HepG2 (cell line): ENCODE results near the gene PATE4. TPM values are rescaled to one million over a fixed set of nuclear protein-coding genes. Genes with fewer than 3 reads are reported as not detected.

ENCODE experiments used
- ATAC-seq: fragments of 200-7000 bp; cut with Tn5 transposase; 3 replicates; pipeline ENCODE4 v1.9.1; 2020; ENCODE audit warnings: mild to moderate bottlenecking, moderate library complexity
- BruUV-seq: library from RNA; stranded (reverse); fragments of 400-500 nt; replicated peaks from 2 replicates; lab custom pipeline; 2021; lab: Mats Ljungman, UMichigan
- CTCF ChIA-PET: fragments of 300-600 bp; formaldehyde crosslinking; extraction: SDS; loops from one replicate; lab custom pipeline; 2021; ENCODE audit warnings: low total read pairs, inconsistent platforms, low intra/inter-chr PET ratio; lab: Yijun Ruan, JAX
- POLR2A ChIA-PET: fragments of 350-600 bp; sonication (Branson Sonifier 250); formaldehyde crosslinking; loops from one replicate; lab custom pipeline; 2020; ENCODE audit warnings: antibody characterized with exemption, inconsistent platforms; lab: Yijun Ruan, JAX
- DNase-seq: peaks from one replicate; pipeline ENCODE4 v3.0.0-alpha.2; 2015; ENCODE audit warnings: low spot score
- FAIRE-seq: peaks from 3 replicates; lab custom pipeline; 2011; peaks lifted over from hg19 to GRCh38; lab: Jason Lieb, UNC
- H2AFZ ChIP-seq: one replicate; pipeline ENCODE4 v1.6.1; 2011; ENCODE audit warnings: low read length, inconsistent platforms
- H3K27ac ChIP-seq: fragments of 300-600 bp; 3 replicates; pipeline ENCODE4 v1.8.0; 2011; ENCODE audit warnings: mixed run types, mild to moderate bottlenecking, mixed read lengths, low read length, inconsistent platforms; ENCODE audit not compliant: insufficient read depth; ENCODE audit errors: extremely low read length
- H3K27me3 ChIP-seq, 2 experiments: fragments of 200-600 bp in 1 of 2; 2 replicates in 1 of 2; 3 replicates in 1 of 2; pipeline versions ENCODE4 v1.6.0 to v1.8.0; 2011; ENCODE audit warnings: low read length in 2 of 2, mild to moderate bottlenecking in 2 of 2, moderate library complexity in 2 of 2, inconsistent platforms in 1 of 2; ENCODE audit not compliant: insufficient read depth in 2 of 2, control insufficient read depth in 1 of 2
- H3K36me3 ChIP-seq, 2 experiments: fragments of 200-600 bp in 1 of 2; replicated peaks in 1 of 2; 2 replicates in 1 of 2; 3 replicates in 1 of 2; pipeline versions ENCODE4 v1.5.1 to v1.8.0; 2011; ENCODE audit warnings: low read length in 2 of 2, inconsistent platforms in 1 of 2; ENCODE audit not compliant: insufficient read depth in 2 of 2, control insufficient read depth in 1 of 2
- H3K4me1 ChIP-seq: 2 replicates; pipeline ENCODE4 v1.5.1; 2012; ENCODE audit warnings: low read length, inconsistent platforms; ENCODE audit not compliant: insufficient read depth
- H3K4me2 ChIP-seq: 2 replicates; pipeline ENCODE4 v1.6.0; 2011; ENCODE audit warnings: low read depth, low read length, inconsistent platforms
- H3K4me3 ChIP-seq, 3 experiments: fragments of 200-600 bp in 1 of 3; sonication (generic), shearing (Covaris generic) in 1 of 3; replicated peaks in 1 of 3; 2 replicates each; pipeline ENCODE4 v1.5.1; 2011 to 2016; ENCODE audit warnings: low read length in 3 of 3, inconsistent platforms in 2 of 3, low read depth in 2 of 3, mild to moderate bottlenecking in 2 of 3, control low read depth in 1 of 3, mixed read lengths in 1 of 3; ENCODE audit not compliant: insufficient read depth in 1 of 3
- H3K79me2 ChIP-seq: one replicate; pipeline ENCODE4 v1.6.1; 2011; ENCODE audit warnings: low read length, inconsistent platforms; ENCODE audit not compliant: insufficient read depth
- H3K9ac ChIP-seq: 2 replicates; pipeline ENCODE4 v1.6.0; 2011; ENCODE audit warnings: mild to moderate bottlenecking, low read depth, low read length, inconsistent platforms; ENCODE audit not compliant: insufficient read depth
- H3K9me3 ChIP-seq: 2 replicates; pipeline ENCODE4 v1.5.1; 2012; ENCODE audit warnings: mild to moderate bottlenecking, low read length
- H4K20me1 ChIP-seq: 2 replicates; pipeline ENCODE4 v1.6.0; 2011; ENCODE audit warnings: inconsistent platforms, mild to moderate bottlenecking, low read length, moderate library complexity; ENCODE audit not compliant: insufficient read depth
- HNRNPLL ChIP-seq: fragments of 200-400 bp; formaldehyde crosslinking; IDR thresholded peaks from 2 replicates; pipeline ENCODE4 v1.6.1; 2017; ENCODE audit warnings: mild to moderate bottlenecking, low read depth, low read length; ENCODE audit not compliant: poor library complexity, severe bottlenecking
- KAT7 ChIP-seq: IDR thresholded peaks from 2 replicates; pipeline ENCODE4 v1.6.1; 2018; ENCODE audit warnings: borderline replicate concordance, missing compliant biosample characterization
- MIXL1 ChIP-seq: IDR thresholded peaks from 2 replicates; pipeline ENCODE4 v1.6.1; 2016
- TBX3 ChIP-seq: fragments of 450-650 bp; IDR thresholded peaks from 2 replicates; pipeline ENCODE4 v1.6.1; 2017; ENCODE audit warnings: antibody characterized with exemption, mild to moderate bottlenecking, inconsistent platforms, borderline replicate concordance
- THAP11 ChIP-seq: IDR thresholded peaks from 2 replicates; pipeline ENCODE4 v1.6.1; 2016; ENCODE audit warnings: missing biosample characterization, missing genetic modification reagents
- WGBS: methylation state at CpG from one replicate; pipeline ENCODE4 v1.1.6; 2017; ENCODE audit warnings: low lambda C conversion rate; 5-methylcytosine and 5-hydroxymethylcytosine counted together
- in situ Hi-C: cut with HindIII; loops from 2 replicates; pipeline ENCODE4 v1.10.0; 2017; ENCODE audit warnings: low pct_unique_long_range_greater_than_20kb; ENCODE audit not compliant: extremely low pct_ligation_motif_present
- intact Hi-C: fragments of 100-400 bp; cut with micrococcal nuclease; formaldehyde crosslinking; loops from one replicate; pipeline ENCODE4 v1.10.0; 2022; ENCODE audit not compliant: unreplicated experiment
- polyA plus RNA-seq, 8 experiments: library from polyadenylated mRNA; depleted of rRNA in 3 of 8; stranded (reverse) in 7 of 8; unstranded in 1 of 8; fragments of >200 nt; fragmentation: Illumina TruSeq in 4 of 8; extraction: Trizol in 4 of 8; gene quantifications; 2 replicates each; pipeline versions ENCODE4 v1.2.1 to v1.2.3, GENCODE V29; 2011 to 2016; ENCODE audit warnings: low read depth in 4 of 8, missing spikeins in 1 of 8, mixed read lengths in 1 of 8; ENCODE audit not compliant: insufficient read depth in 1 of 8
- total RNA-seq, 5 experiments: library from RNA; depleted of rRNA; stranded (reverse); fragments of >200 nt; fragmentation: Illumina TruSeq; extraction: Trizol; gene quantifications; 2 replicates each; pipeline ENCODE4 v1.2.3, GENCODE V29; 2016; ENCODE audit warnings: low read depth in 1 of 5
- TF ChIP-seq, protein P1 (sequence below): sonication (generic); formaldehyde crosslinking; IDR thresholded peaks from 2 replicates; pipeline ENCODE4 v1.5.1; 2020; ENCODE audit warnings: mild to moderate bottlenecking, missing genetic modification reagents, moderate library complexity
- TF ChIP-seq, protein P2 (sequence below): sonication (generic); formaldehyde crosslinking; IDR thresholded peaks from 2 replicates; pipeline ENCODE4 v1.9.0; 2022; ENCODE audit warnings: low read depth, missing genetic modification reagents
- TF ChIP-seq, protein P3 (sequence below): sonication (generic); formaldehyde crosslinking; IDR thresholded peaks from 2 replicates; pipeline ENCODE4 v1.4.0; 2020; ENCODE audit warnings: low read depth, mild to moderate bottlenecking, missing genetic modification reagents
- TF ChIP-seq, protein P4 (sequence below): IDR thresholded peaks from 2 replicates; pipeline ENCODE4 v1.6.1; 2012; ENCODE audit warnings: low read length, improper control_type of control experiment
- TF ChIP-seq, protein P5 (sequence below): sonication (generic); formaldehyde crosslinking; IDR thresholded peaks from 2 replicates; pipeline ENCODE4 v1.8.0; 2022; ENCODE audit warnings: mild to moderate bottlenecking, missing genetic modification reagents; ENCODE audit not compliant: insufficient replicate concordance

PATE4 gene
- total and polyA plus RNA-seq, 2 of the 13 experiments (the other 11 are each of a cell fraction or from before 2014, with no cell fraction given), result not detected

DNA sequence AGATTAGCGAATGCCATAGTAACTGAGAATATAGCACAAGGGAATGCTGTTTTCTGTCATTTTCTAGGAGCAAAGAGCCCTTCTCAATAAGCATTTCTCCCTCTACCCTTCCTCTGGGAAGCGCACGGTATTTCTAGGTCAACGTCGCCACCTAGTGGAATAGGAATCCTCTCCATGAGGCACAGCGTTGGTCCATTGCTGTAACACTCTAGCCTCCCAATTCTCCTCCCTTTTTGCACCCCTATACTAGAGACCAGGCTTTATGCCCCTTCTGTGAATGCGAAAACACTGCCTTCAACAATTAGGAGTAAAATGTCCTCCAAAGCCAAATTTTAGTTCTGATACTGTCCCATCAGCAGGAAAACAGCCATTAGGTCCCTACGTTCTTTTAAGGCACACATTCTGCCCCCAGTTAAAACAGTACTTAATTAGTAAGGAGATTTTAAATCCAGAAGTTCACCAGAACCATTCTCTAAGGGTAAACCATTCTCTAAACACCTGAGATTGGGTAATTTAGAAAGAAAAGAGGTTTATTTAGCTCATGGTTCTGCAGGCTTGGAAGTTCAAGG, 41.5 kb downstream of the PATE4 start:
- H3K27me3 ChIP-seq, result 0 out of 5 replicates have a peak, but pooled peaks cover 0 to 5% of the 10 kb centered on the region in 2 experiments
- peaks cover 10% of the 10 kb centered on the region for H3K4me1 ChIP-seq
- no TSS peak for BruUV-seq
- H3K27ac ChIP-seq, result no peak overlapping the region
- in situ Hi-C loops, result loop anchor here (5.0 to 10.0 kb wide), 4 partner anchors 150 to 450 kb away; partner anchors contain the start of gene CHEK1
- peak; percentile 97 for ATAC-seq
- no peaks in the 10 kb centered on the region for H4K20me1 ChIP-seq
- ChIA-PET CTCF (interaction anchor here (0.5 to 1.9 kb wide), 4 partner anchors 36 to 451 kb away, joined by 3 to 7 read pairs (median 4); no protein-coding TSS in a partner anchor), POLR2A (no interaction called here)
- peak; percentile 69 for DNase-seq
- H3K36me3 ChIP-seq, result no peaks in the 10 kb centered on the region
- peak overlapping the region; percentile 64 for H3K4me2 ChIP-seq
- no peaks in the 10 kb centered on the region for H3K79me2 ChIP-seq
- peak; percentile 90 for FAIRE-seq
- intact Hi-C loops, result loop anchor here (5.0 kb wide), 1 partner anchor 912 kb away; no protein-coding TSS in a partner anchor
- 6% methylated on average over 8 of the region's 8 CpGs for WGBS
- H2AFZ ChIP-seq, result no peak overlapping the region
- H3K9me3 ChIP-seq, result no peaks in the 10 kb centered on the region
- H3K9ac ChIP-seq, result no peak overlapping the region
- H3K4me3 ChIP-seq, result peak overlapping the region in 2 of 3 experiments; percentile 19 to 36; a peak in 3 of 6 replicates
- TF ChIP-seq, protein P1, sequence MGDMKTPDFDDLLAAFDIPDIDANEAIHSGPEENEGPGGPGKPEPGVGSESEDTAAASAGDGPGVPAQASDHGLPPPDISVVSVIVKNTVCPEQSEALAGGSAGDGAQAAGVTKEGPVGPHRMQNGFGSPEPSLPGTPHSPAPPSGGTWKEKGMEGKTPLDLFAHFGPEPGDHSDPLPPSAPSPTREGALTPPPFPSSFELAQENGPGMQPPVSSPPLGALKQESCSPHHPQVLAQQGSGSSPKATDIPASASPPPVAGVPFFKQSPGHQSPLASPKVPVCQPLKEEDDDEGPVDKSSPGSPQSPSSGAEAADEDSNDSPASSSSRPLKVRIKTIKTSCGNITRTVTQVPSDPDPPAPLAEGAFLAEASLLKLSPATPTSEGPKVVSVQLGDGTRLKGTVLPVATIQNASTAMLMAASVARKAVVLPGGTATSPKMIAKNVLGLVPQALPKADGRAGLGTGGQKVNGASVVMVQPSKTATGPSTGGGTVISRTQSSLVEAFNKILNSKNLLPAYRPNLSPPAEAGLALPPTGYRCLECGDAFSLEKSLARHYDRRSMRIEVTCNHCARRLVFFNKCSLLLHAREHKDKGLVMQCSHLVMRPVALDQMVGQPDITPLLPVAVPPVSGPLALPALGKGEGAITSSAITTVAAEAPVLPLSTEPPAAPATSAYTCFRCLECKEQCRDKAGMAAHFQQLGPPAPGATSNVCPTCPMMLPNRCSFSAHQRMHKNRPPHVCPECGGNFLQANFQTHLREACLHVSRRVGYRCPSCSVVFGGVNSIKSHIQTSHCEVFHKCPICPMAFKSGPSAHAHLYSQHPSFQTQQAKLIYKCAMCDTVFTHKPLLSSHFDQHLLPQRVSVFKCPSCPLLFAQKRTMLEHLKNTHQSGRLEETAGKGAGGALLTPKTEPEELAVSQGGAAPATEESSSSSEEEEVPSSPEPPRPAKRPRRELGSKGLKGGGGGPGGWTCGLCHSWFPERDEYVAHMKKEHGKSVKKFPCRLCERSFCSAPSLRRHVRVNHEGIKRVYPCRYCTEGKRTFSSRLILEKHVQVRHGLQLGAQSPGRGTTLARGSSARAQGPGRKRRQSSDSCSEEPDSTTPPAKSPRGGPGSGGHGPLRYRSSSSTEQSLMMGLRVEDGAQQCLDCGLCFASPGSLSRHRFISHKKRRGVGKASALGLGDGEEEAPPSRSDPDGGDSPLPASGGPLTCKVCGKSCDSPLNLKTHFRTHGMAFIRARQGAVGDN (CRISPR knock-in tag), result no peak
- TF ChIP-seq, protein P2, sequence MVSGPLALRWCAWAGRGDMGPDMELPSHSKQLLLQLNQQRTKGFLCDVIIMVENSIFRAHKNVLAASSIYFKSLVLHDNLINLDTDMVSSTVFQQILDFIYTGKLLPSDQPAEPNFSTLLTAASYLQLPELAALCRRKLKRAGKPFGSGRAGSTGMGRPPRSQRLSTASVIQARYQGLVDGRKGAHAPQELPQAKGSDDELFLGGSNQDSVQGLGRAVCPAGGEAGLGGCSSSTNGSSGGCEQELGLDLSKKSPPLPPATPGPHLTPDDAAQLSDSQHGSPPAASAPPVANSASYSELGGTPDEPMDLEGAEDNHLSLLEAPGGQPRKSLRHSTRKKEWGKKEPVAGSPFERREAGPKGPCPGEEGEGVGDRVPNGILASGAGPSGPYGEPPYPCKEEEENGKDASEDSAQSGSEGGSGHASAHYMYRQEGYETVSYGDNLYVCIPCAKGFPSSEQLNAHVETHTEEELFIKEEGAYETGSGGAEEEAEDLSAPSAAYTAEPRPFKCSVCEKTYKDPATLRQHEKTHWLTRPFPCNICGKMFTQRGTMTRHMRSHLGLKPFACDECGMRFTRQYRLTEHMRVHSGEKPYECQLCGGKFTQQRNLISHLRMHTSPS (CRISPR knock-in tag), result no peak
- TF ChIP-seq THAP11 (CRISPR knock-in tag), result peak; percentile 37; the same call in 1 of the 2 replicates
- TF ChIP-seq, protein P3, sequence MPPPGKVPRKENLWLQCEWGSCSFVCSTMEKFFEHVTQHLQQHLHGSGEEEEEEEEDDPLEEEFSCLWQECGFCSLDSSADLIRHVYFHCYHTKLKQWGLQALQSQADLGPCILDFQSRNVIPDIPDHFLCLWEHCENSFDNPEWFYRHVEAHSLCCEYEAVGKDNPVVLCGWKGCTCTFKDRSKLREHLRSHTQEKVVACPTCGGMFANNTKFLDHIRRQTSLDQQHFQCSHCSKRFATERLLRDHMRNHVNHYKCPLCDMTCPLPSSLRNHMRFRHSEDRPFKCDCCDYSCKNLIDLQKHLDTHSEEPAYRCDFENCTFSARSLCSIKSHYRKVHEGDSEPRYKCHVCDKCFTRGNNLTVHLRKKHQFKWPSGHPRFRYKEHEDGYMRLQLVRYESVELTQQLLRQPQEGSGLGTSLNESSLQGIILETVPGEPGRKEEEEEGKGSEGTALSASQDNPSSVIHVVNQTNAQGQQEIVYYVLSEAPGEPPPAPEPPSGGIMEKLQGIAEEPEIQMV (CRISPR knock-in tag), result no peak
- TF ChIP-seq TBX3, result no peak
- TF ChIP-seq KAT7 (CRISPR knock-in tag), result no peak
- TF ChIP-seq, protein P4, sequence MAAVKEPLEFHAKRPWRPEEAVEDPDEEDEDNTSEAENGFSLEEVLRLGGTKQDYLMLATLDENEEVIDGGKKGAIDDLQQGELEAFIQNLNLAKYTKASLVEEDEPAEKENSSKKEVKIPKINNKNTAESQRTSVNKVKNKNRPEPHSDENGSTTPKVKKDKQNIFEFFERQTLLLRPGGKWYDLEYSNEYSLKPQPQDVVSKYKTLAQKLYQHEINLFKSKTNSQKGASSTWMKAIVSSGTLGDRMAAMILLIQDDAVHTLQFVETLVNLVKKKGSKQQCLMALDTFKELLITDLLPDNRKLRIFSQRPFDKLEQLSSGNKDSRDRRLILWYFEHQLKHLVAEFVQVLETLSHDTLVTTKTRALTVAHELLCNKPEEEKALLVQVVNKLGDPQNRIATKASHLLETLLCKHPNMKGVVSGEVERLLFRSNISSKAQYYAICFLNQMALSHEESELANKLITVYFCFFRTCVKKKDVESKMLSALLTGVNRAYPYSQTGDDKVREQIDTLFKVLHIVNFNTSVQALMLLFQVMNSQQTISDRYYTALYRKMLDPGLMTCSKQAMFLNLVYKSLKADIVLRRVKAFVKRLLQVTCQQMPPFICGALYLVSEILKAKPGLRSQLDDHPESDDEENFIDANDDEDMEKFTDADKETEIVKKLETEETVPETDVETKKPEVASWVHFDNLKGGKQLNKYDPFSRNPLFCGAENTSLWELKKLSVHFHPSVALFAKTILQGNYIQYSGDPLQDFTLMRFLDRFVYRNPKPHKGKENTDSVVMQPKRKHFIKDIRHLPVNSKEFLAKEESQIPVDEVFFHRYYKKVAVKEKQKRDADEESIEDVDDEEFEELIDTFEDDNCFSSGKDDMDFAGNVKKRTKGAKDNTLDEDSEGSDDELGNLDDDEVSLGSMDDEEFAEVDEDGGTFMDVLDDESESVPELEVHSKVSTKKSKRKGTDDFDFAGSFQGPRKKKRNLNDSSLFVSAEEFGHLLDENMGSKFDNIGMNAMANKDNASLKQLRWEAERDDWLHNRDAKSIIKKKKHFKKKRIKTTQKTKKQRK, result no peak
- TF ChIP-seq, protein P5, sequence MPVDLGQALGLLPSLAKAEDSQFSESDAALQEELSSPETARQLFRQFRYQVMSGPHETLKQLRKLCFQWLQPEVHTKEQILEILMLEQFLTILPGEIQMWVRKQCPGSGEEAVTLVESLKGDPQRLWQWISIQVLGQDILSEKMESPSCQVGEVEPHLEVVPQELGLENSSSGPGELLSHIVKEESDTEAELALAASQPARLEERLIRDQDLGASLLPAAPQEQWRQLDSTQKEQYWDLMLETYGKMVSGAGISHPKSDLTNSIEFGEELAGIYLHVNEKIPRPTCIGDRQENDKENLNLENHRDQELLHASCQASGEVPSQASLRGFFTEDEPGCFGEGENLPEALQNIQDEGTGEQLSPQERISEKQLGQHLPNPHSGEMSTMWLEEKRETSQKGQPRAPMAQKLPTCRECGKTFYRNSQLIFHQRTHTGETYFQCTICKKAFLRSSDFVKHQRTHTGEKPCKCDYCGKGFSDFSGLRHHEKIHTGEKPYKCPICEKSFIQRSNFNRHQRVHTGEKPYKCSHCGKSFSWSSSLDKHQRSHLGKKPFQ (CRISPR knock-in tag), result no peak
- TF ChIP-seq HNRNPLL, result no peak
- TF ChIP-seq MIXL1 (CRISPR knock-in tag), result no peak
